NB4 (cell line): Measurements from ENCODE around the gene CMC2.

Source experiments
- DNase-seq: peaks from one replicate; pipeline ENCODE4 v3.0.0; 2010; ENCODE audit warnings: low read depth
- H3K4me3 ChIP-seq: one replicate; pipeline ENCODE4 v1.5.1; 2011; ENCODE audit warnings: mild to moderate bottlenecking, low read depth, low read length, moderate library complexity
- CTCF ChIP-seq: IDR thresholded peaks from one replicate; pipeline ENCODE4 v1.5.1; 2012; ENCODE audit warnings: low read depth, low read length
- MAX ChIP-seq: IDR thresholded peaks from 2 replicates; pipeline ENCODE4 v1.6.1; 2011; ENCODE audit warnings: low read depth, low read length
- MYC ChIP-seq: IDR thresholded peaks from 2 replicates; pipeline ENCODE4 v1.6.1; 2011; ENCODE audit warnings: low read depth, low read length
- POLR2A ChIP-seq: IDR thresholded peaks from 2 replicates; pipeline ENCODE4 v1.6.1; 2011; ENCODE audit warnings: mild to moderate bottlenecking; ENCODE audit not compliant: insufficient read length; ENCODE audit errors: extremely low read depth

Gene CMC2

GRCh38 chr16:80924372-80924978 is 82.2 kb downstream of the CMC2 start:
- TF ChIP-seq CTCF (peak; percentile 91), POLR2A (no peak)
- H3K4me3 ChIP-seq, result no peak overlapping the region
- DNase-seq, result peak; percentile 69

- no peak for DNase-seq
- no peak for TF ChIP-seq CTCF
- TF ChIP-seq MYC, result no peak
- TF ChIP-seq MAX, result no peak
- no peak for TF ChIP-seq POLR2A
- no peak overlapping the region for H3K4me3 ChIP-seq
Measured at GRCh38 chr16:80923356-80923755, 83.3 kb downstream of the CMC2 start.
